Fibroblast of skin of left quadriceps (primary cell): Measurements from ENCODE around the gene EPAS1.

Source experiments
- DNase-seq, 2 experiments: peaks; one replicate each; pipeline ENCODE4 v3.0.0-alpha.2; 2013; ENCODE audit warnings: low read depth in 2 of 2

The EPAS1 gene

GRCh38 chr2:46409756-46410155 lies 112.5 kb downstream of the EPAS1 start:
- DNase-seq: no peak

- no peak for DNase-seq
Measured at GRCh38 chr2:46410273-46411244, 113.4 kb downstream of the EPAS1 start.

GRCh38 chr2:46411245-46411641 lies 114.0 kb downstream of the EPAS1 start:
- DNase-seq: no peak

- no peak for DNase-seq
Measured at GRCh38 chr2:46411985-46412384, 114.8 kb downstream of the EPAS1 start.

GRCh38 chr2:46413111-46413510 lies 115.9 kb downstream of the EPAS1 start:
- no peak for DNase-seq

GRCh38 chr2:46413631-46414030 lies 116.4 kb downstream of the EPAS1 start:
- DNase-seq: no peak

GRCh38 chr2:46414701-46415100 lies 117.5 kb downstream of the EPAS1 start:
- no peak for DNase-seq

- no peak for DNase-seq
Measured at GRCh38 chr2:46416280-46416679, 119.1 kb downstream of the EPAS1 start.

- no peak for DNase-seq
Measured at GRCh38 chr2:46416739-46417403, 119.7 kb downstream of the EPAS1 start.

- no peak for DNase-seq
Measured at GRCh38 chr2:46420945-46421344, 123.7 kb downstream of the EPAS1 start.

GRCh38 chr2:46421361-46421760 lies 124.2 kb downstream of the EPAS1 start:
- no peak for DNase-seq

- DNase-seq: no peak
Measured at GRCh38 chr2:46422717-46423394, 125.6 kb downstream of the EPAS1 start.

- DNase-seq: no peak
Measured at GRCh38 chr2:46424937-46425336, 127.7 kb downstream of the EPAS1 start.

GRCh38 chr2:46428911-46429436 lies 131.8 kb downstream of the EPAS1 start:
- DNase-seq: no peak

GRCh38 chr2:46430413-46430812 lies 133.2 kb downstream of the EPAS1 start:
- no peak for DNase-seq

- no peak for DNase-seq
Measured at GRCh38 chr2:46430992-46431391, 133.8 kb downstream of the EPAS1 start.

- DNase-seq: no peak
Measured at GRCh38 chr2:46431481-46432235, 134.5 kb downstream of the EPAS1 start.

- peak in 1 of 2 experiments; percentile 16 for DNase-seq
Measured at GRCh38 chr2:46434851-46435273, 137.7 kb downstream of the EPAS1 start.

GRCh38 chr2:46435353-46435752 lies 138.1 kb downstream of the EPAS1 start:
- no peak for DNase-seq

- DNase-seq: no peak
Measured at GRCh38 chr2:46435796-46436360, 138.7 kb downstream of the EPAS1 start.
